ENCODE results near the gene UNC50.
"Not testable (repeated sequence)": the region's sequence is repeated elsewhere in the genome, so short reads cannot be mapped to it uniquely, and the experiment has no call there.

Gene UNC50

GRCh38 chr2:98577313-98577712 lies 31.1 kb upstream of the UNC50 start:
- DNase-seq = no peak

DNA sequence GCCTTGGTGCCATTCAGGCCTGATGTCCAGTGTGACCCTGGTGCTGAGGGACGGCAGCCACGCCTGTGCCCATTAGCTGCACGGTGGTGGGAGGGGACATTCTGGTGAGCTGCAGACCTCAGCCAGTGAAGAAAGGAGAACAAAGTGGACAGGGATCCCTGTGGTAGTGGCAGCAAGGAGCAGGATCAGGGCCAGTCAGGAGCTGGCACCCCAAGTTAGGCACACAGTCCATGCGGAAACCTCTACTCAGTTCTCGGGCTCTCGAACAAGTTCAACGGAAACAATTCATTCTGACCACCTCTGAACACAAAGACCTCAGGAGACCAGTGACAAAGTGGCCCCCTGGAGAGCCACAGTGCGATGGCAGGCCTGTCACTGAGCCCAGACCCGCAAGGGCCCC lies 30.2 kb upstream of the UNC50 start:
- DNase-seq = no peak

DNA sequence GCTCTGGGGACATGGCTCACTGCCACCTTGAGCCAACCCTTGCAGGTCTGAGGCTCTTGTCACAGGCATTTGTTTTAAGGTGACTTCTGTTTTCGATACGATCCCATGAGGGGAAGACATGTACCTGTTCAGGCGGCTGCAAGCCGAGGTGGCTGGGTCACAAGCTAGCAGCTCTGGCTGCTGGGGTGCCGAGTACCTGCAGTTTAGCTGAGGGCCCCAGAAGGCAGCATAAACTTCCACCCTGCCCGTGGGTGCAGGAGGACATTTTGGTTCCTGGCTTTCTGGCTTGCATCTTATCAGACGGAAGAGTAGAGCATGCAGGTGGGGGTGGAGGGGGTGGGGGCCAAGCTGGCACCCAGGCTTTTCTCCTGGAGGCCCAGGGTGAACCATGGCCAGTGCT lies 28.5 kb upstream of the UNC50 start:
- DNase-seq = no peak

DNA sequence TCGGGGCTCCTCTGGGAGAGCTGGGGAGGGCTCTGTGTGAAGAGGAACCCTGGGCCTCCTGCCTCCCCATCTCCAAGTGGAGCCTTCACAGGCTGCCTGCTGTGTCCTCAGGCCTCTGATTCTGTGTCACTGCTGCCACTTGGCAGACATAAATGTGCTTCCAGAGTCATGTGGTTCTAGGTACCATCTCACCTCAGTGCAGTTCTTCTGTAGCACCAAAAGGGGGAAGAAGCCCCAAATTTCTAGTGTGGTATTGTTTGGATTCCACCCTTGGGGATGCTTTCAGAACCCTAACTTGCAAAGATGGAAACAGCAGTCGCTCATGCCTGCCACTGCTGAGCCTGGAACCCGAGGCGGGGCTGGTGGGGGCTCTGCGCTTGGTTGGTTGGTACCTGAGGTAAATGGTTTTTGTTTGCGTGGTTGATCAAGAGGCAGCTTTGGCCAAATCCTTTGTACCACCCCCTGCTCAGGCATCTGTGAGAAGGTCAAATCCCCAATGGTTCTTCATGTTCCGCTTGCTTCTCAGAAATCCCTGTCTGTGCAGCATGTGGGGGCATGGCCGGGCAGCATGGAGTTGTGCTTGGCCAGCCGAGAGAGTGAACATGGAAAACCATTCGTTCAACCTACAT lies 27.6 kb upstream of the UNC50 start:
- DNase-seq = no peak

DNA sequence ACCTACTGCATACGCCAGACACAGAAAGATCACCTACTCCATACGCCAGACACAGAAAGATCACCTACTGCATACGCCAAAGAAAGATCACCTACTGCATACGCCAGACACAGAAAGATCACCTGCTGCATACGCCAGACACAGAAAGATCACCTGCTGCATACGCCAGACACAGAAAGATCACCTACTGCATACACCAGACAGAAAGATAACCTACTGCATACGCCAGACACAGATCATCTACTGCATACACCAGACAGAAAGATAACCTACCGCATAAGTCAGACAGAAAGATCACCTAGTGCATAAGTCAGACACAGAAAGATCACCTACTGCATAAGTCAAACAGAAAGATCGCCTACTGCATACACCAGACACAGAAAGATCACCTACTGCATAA lies 25.9 kb upstream of the UNC50 start:
- no peak for DNase-seq

GRCh38 chr2:98583276-98583675 lies 25.1 kb upstream of the UNC50 start:
- no peak for DNase-seq

GRCh38 chr2:98583816-98584618 lies 24.4 kb upstream of the UNC50 start:
- no peak for DNase-seq

- DNase-seq = no peak
These were observed 23.0 kb upstream of the UNC50 start for GRCh38 chr2:98585386-98585785.

DNA sequence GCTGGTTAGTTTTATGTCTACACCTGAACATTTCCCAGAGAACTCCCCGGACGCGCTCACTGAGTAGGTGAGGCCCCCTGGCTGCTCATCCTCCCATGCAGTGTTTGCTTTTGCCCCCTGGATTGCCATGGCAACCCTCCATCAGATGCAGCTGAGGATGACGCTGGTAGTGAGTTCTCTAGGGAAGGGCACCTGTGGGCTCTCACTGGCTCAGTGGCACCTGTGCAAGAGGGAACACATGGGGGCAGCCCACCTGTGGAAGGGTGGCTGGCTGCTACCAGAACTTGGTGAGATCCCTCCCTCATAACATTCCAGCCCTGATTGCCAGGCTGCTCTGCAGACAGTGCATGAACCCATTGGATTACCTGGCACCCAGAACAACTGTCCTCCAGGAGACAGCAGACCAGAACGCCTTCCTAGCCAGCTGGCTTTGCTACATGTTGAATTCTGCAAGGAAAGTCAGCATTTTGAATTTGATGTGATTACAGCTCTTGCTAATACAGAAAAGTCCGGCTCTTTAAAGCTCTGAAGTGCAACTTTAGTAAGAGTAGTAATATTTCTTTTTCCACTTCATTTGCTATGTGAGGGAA lies 21.7 kb upstream of the UNC50 start:
- DNase-seq = no peak

DNA sequence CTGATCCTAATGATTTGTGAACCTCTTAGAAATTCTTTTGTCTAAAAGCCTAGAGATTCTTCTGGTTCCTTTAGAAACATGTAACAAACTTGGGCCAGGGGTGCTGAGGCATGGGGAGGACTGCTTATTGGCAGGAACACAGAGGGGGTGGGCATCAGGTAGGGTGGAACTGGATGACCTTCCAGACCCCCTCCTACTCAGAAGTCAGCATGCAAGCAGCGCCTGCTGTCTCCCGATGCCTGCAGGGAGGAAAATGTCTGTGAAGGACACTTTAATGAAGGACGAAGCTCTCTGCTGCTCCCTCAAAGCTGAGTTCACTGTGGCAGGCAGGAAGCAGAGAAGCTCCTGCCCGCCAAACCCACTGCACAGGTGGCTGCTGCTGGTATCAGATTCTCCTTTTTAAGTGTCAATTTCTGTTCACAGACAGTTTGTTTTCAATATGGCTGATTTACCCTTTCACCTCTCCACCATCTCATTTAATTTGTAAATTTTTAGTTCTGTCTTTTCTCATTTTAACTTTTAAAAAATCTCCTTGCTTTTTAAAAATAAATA lies 19.4 kb upstream of the UNC50 start:
- DNase-seq = no peak

DNA sequence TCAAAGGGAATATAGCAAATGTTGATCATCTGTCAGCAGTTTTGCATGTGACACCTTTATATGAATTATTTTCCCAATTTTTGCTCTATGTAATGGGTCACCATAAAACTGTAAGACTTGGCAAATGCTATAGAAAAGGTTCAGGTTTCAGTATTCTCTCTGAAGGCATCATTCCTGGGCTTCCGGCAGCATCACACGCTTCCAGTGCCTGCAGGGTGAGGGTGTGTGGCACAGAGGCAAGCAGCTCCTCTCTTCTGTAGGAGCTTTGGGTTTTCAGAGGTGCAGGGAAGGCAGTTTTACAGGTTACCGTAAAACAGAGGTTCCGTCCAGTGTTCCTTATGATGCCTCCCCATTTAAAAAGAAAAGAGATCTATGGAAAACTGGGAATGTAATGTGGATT lies 18.9 kb upstream of the UNC50 start:
- DNase-seq = no peak

DNA sequence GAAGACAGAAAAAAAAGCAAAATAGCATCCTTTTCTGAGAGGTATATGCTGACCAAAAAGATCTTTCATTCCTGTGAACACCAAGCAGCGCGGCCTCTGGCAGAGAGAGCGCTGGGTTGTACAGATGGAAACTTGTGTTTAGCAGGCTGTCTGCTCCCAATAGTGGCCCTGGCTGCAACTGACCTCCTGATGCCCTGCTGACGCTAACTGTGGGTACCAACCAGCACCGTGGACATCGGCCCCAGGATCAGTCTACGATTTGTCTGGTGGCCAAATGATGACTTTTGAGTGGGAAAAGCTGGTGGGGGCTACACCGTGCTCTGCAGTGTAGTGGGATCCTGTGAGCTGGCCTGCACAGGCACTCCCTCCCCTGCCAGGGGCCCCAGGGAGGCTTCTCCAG lies 15.8 kb upstream of the UNC50 start:
- DNase-seq = no peak

- not testable (repeated sequence) for DNase-seq
These were observed 13.7 kb upstream of the UNC50 start for GRCh38 chr2:98594665-98595064.

GRCh38 chr2:98598781-98599428 lies 9.5 kb upstream of the UNC50 start:
- DNase-seq = no peak

DNA sequence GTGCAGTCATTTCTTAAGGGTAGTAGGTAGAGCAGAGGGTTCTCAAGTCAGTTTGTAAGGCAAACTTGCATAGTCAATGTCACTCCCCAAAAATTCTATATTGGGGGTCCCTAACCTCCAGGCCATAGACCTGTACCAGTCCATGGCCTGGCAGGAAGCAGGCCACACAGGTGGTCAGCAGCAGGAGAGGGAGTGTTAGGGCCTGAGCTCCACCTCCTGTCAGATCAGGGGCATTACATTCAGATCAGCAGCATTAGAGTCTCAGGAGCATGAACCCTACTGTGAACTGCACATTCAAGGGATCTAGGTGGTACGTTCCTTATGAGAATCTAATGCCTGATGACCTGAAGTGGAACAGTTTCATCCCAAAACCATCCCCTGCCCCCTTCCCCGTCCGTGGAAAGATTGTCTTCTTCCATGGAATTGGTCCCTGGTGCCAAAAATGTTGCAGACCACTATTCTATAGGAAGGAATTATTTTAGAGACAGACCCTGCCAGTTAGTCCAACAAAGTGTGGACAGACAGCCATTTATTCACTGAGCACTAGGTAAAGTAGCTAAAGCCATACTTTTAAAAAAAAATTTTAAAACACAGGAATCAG lies 6.8 kb upstream of the UNC50 start:
- DNase-seq = peak; percentile 20

GRCh38 chr2:98604547-98604946 lies 3.8 kb upstream of the UNC50 start:
- no peak for DNase-seq

GRCh38 chr2:98605076-98605475 lies 3.3 kb upstream of the UNC50 start:
- no peak for DNase-seq

GRCh38 chr2:98606431-98606830 lies 2.0 kb upstream of the UNC50 start:
- no peak for DNase-seq

- peak; percentile 15 for DNase-seq
These were observed 1.3 kb upstream of the UNC50 start for GRCh38 chr2:98607104-98607503.

DNA sequence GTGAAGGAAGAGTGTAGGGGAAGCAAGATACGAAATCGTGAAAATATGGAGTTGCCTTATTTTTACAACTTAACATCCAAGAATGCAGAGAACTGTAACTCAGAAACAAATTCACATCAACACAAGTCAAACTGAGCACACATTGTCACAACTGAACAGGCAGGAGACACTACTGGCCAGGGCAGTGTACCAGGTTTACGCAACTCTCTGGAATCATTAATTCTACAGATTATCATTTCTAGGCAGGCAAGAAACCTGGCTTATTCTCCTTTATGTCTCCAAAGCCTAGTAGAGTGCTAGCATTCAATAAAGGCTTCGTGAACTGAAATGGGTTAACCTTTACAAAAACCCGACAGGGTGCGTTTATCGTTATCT lies 661 bp upstream of the UNC50 start:
- DNase-seq = no peak

GRCh38 chr2:98608962-98609604 lies 694 bp downstream of the UNC50 start:
- DNase-seq = peak; percentile 20

DNA sequence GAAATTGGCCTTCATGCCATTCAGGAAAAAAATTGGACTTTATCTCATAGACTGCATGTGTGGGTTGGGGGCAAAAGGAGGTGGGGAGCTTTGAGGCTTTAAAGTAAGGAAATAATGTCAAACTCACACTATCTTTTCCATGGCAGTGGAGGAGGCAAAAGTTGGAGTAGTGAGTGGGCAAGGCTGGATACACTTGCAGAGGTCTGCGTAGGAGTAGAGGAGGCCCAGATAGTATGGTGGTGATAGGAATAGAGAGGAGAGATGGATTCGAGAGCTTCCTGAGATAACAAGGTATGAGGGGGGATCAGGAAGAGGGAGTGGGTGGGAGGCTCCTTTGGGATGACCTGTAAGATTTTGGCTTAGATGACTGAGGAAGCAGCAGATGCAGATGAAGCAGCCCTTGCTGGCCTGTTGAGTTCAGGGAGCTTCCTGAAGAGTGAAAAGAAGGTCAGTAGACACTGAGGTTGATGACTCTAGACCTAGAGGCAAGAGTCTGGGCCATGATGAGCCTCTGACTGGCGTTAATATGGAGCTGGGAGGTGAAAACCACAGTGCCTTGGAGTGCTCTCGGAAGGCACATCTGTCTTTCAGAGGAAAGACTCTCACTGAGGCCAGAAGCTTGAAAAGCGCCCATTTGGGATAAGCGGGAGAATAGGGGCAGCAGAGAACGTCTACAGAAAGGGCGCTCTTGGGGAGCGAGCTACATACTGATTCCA lies 5.8 kb downstream of the UNC50 start:
- no peak for DNase-seq
